Sigmoid colon (tissue), 4 donors: ENCODE measurements around the gene HIPK4.
A peak's percentile ranks its signal among the peaks of the same experiment; 100 is the strongest.

ENCODE experiments used
- CTCF ChIP-seq, 4 experiments: fragments of 450-650 bp in 3 of 4; fragments of 200-600 bp in 1 of 4; IDR thresholded peaks; one replicate each; pipeline ENCODE4 v1.5.1; 2016 to 2019; ENCODE audit warnings: antibody characterized with exemption in 4 of 4, mild to moderate bottlenecking in 3 of 4, moderate library complexity in 2 of 4
- POLR2A ChIP-seq, 2 donors: fragments of 450-650 bp; IDR thresholded peaks; one replicate each; pipeline ENCODE4 v1.6.1; 2016; ENCODE audit warnings: antibody characterized with exemption in 2 of 2, mild to moderate bottlenecking in 2 of 2, moderate library complexity in 2 of 2
- POLR2AphosphoS5 ChIP-seq, 4 donors: sonication (generic); formaldehyde crosslinking; IDR thresholded peaks; one replicate each; pipeline ENCODE4 v1.6.1; 2017; ENCODE audit warnings: antibody characterized with exemption in 4 of 4

- peak in 1 of 4 experiments; percentile 11 for TF ChIP-seq CTCF (IDR thresholded peaks at IDR 0.05)
- no peak for TF ChIP-seq POLR2AphosphoS5 (IDR thresholded peaks at IDR 0.05)
- no peak for TF ChIP-seq POLR2A (IDR thresholded peaks at IDR 0.05)
Observed at GRCh38 chr19:40392894-40393517, 3.0 kb upstream of the HIPK4 start.
